Measurements from ENCODE around the gene FES.

DNA sequence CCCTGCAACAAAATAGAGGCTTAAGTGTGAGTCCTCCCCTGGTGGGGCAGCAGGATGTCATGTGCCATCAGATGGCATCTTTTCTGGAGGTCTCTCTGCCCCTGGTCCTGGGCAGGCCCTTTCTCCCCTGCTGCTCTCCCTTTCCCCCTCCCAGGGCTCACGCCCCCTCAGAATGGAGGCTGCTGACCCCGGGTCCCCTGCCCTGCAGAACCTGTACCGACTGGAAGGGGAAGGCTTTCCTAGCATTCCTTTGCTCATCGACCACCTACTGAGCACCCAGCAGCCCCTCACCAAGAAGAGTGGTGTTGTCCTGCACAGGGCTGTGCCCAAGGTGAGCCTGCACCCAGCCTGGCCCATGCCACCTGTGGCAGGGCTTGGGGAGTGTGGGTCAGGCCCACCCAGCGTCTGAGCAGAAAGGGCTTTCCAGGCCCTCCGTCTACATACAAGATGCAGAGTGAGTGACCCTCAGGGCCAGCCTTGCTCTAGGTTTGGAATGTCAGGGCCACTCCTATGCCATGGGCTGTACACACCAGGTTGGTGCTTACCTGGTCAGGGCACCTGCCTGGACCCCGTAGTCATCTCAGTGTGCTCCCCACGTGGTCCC is 7.1 kb downstream of the FES start:
- TF ChIP-seq, protein P1, sequence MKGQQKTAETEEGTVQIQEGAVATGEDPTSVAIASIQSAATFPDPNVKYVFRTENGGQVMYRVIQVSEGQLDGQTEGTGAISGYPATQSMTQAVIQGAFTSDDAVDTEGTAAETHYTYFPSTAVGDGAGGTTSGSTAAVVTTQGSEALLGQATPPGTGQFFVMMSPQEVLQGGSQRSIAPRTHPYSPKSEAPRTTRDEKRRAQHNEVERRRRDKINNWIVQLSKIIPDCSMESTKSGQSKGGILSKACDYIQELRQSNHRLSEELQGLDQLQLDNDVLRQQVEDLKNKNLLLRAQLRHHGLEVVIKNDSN (IDR thresholded peaks at IDR 0.05; ENCODE audit: borderline replicate concordance, low read depth) = no peak
- TF ChIP-seq USF2 (IDR thresholded peaks at IDR 0.05; ENCODE audit: borderline replicate concordance, low read depth, low read length) (no peak), JUND (IDR thresholded peaks at IDR 0.05) (no peak), GATA2 (CRISPR knock-in tag; IDR thresholded peaks at IDR 0.05) (no peak), RAD21 (IDR thresholded peaks at IDR 0.05; ENCODE audit: low read length) (no peak), MAX (IDR thresholded peaks at IDR 0.05; ENCODE audit: low read depth) (no peak), RCOR1 (IDR thresholded peaks at IDR 0.05; ENCODE audit: low read length) (no peak), POLR2AphosphoS5 (IDR thresholded peaks at IDR 0.05; ENCODE audit: low read depth, low read length) (no peak)
- TF ChIP-seq, protein P2, sequence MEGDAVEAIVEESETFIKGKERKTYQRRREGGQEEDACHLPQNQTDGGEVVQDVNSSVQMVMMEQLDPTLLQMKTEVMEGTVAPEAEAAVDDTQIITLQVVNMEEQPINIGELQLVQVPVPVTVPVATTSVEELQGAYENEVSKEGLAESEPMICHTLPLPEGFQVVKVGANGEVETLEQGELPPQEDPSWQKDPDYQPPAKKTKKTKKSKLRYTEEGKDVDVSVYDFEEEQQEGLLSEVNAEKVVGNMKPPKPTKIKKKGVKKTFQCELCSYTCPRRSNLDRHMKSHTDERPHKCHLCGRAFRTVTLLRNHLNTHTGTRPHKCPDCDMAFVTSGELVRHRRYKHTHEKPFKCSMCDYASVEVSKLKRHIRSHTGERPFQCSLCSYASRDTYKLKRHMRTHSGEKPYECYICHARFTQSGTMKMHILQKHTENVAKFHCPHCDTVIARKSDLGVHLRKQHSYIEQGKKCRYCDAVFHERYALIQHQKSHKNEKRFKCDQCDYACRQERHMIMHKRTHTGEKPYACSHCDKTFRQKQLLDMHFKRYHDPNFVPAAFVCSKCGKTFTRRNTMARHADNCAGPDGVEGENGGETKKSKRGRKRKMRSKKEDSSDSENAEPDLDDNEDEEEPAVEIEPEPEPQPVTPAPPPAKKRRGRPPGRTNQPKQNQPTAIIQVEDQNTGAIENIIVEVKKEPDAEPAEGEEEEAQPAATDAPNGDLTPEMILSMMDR (IDR thresholded peaks at IDR 0.05) = no peak
- TF ChIP-seq, protein P3, sequence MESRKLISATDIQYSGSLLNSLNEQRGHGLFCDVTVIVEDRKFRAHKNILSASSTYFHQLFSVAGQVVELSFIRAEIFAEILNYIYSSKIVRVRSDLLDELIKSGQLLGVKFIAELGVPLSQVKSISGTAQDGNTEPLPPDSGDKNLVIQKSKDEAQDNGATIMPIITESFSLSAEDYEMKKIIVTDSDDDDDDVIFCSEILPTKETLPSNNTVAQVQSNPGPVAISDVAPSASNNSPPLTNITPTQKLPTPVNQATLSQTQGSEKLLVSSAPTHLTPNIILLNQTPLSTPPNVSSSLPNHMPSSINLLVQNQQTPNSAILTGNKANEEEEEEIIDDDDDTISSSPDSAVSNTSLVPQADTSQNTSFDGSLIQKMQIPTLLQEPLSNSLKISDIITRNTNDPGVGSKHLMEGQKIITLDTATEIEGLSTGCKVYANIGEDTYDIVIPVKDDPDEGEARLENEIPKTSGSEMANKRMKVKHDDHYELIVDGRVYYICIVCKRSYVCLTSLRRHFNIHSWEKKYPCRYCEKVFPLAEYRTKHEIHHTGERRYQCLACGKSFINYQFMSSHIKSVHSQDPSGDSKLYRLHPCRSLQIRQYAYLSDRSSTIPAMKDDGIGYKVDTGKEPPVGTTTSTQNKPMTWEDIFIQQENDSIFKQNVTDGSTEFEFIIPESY (IDR thresholded peaks at IDR 0.05; ENCODE audit: borderline replicate concordance, low read depth) = no peak
